Measurements from ENCODE around the gene TSC22D3. TPM values are rescaled to one million over a fixed set of nuclear protein-coding genes. Genes with fewer than 3 reads are reported as not detected.

Gene TSC22D3
- total and polyA plus RNA-seq, 12 donors: 26.3 to 153 (median 36.9) TPM

- peak overlapping the region in 6 of 10 donors; percentile 52 to 81 (median 75) for H3K4me3 ChIP-seq
- peaks cover 0 to 25% (median 0%) of the 10 kb centered on the region in 9 donors for H3K36me3 ChIP-seq
- H3K9me3 ChIP-seq: no peaks in the 10 kb centered on the region
- DNase-seq (no peak), ATAC-seq (no peak)
- H3K4me1 ChIP-seq: peaks cover 3 to 70% (median 35%) of the 10 kb centered on the region in 9 donors
- peak overlapping the region in 9 of 10 donors; percentile 65 to 99 (median 95) for H3K27ac ChIP-seq
- WGBS, 2 donors: 51 to 57% methylated on average over 2 of the region's 2 CpGs
- intact Hi-C loops (cut with DNase I): loop anchor here in 4 of 10 donors (2.0 to 10.0 kb wide), 3 partner anchors 36 to 62 kb away; partner anchors contain the start of genes NCBP2L (in 1 of the 4) and TSC22D3 (in 1 of the 4)
- peaks cover 0 to 19% (median 0%) of the 10 kb centered on the region in 7 donors for H3K27me3 ChIP-seq
- no peak for TF ChIP-seq CTCF (IDR thresholded peaks at IDR 0.05)
Observed at GRCh38 chrX:107713203-107713542, 62.4 kb downstream of the TSC22D3 start.

GRCh38 chrX:107712231-107713202, 63.1 kb downstream of the TSC22D3 start:
- Histone ChIP-seq H3K36me3 (peaks cover 0 to 25% (median 0%) of the 10 kb centered on the region in 9 donors), H3K4me3 (peak overlapping the region in 2 of 10 donors; percentile 74), H3K27me3 (peaks cover 0 to 19% (median 0%) of the 10 kb centered on the region in 7 donors), H3K9me3 (no peaks in the 10 kb centered on the region), H3K27ac (peak overlapping the region; percentile 59 to 99 (median 95)), H3K4me1 (peaks cover 0 to 64% (median 30%) of the 10 kb centered on the region in 9 donors)
- intact Hi-C loops (cut with DNase I): loop anchor here in 4 of 10 donors (2.0 to 10.0 kb wide), 3 partner anchors 35 to 62 kb away; partner anchors contain the start of genes NCBP2L (in 1 of the 4) and TSC22D3 (in 1 of the 4)
- ATAC-seq (peak in 3 of 8 donors; percentile 9 to 18 (median 17)), DNase-seq (no peak)
- 71 to 81% methylated on average over 13 of the region's 13 CpGs for WGBS, 2 donors
- no peak for TF ChIP-seq CTCF (IDR thresholded peaks at IDR 0.05)

GRCh38 chrX:107711521-107712181, 63.9 kb downstream of the TSC22D3 start:
- intact Hi-C loops (cut with DNase I): loop anchor here in 6 of 10 donors (2.0 to 10.0 kb wide), 3 partner anchors 34 to 63 kb away; partner anchors contain the start of genes NCBP2L (in 1 of the 6) and TSC22D3 (in 1 of the 6)
- Histone ChIP-seq H3K4me1 (peaks cover 0 to 59% (median 24%) of the 10 kb centered on the region in 9 donors), H3K27ac (peak overlapping the region; percentile 59 to 99 (median 95)), H3K27me3 (peaks cover 0 to 17% (median 0%) of the 10 kb centered on the region in 7 donors), H3K36me3 (peaks cover 0 to 25% (median 0%) of the 10 kb centered on the region in 9 donors), H3K4me3 (no peak overlapping the region), H3K9me3 (no peaks in the 10 kb centered on the region)
- ATAC-seq (no peak), DNase-seq (no peak)
- no peak for TF ChIP-seq CTCF (IDR thresholded peaks at IDR 0.05)
- WGBS, 2 donors: 77 to 79% methylated on average over 5 of the region's 5 CpGs

Measured in heart right ventricle (tissue), 16 donors.